HG03460 (cell line): ENCODE data around the gene NOTO.
A peak's percentile ranks its signal among the peaks of the same experiment; 100 is the strongest.
"Not testable (repeated sequence)": the region's sequence is repeated elsewhere in the genome, so short reads cannot be mapped to it uniquely, and the experiment has no call there.

Experiments
- ATAC-seq: cut with Tn5 transposase; IDR thresholded peaks from one replicate; pipeline ENCODE4 v1.9.1; 2021; ENCODE audit not compliant: unreplicated experiment

NOTO gene, protein sequence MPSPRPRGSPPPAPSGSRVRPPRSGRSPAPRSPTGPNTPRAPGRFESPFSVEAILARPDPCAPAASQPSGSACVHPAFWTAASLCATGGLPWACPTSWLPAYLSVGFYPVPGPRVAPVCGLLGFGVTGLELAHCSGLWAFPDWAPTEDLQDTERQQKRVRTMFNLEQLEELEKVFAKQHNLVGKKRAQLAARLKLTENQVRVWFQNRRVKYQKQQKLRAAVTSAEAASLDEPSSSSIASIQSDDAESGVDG

DNA sequence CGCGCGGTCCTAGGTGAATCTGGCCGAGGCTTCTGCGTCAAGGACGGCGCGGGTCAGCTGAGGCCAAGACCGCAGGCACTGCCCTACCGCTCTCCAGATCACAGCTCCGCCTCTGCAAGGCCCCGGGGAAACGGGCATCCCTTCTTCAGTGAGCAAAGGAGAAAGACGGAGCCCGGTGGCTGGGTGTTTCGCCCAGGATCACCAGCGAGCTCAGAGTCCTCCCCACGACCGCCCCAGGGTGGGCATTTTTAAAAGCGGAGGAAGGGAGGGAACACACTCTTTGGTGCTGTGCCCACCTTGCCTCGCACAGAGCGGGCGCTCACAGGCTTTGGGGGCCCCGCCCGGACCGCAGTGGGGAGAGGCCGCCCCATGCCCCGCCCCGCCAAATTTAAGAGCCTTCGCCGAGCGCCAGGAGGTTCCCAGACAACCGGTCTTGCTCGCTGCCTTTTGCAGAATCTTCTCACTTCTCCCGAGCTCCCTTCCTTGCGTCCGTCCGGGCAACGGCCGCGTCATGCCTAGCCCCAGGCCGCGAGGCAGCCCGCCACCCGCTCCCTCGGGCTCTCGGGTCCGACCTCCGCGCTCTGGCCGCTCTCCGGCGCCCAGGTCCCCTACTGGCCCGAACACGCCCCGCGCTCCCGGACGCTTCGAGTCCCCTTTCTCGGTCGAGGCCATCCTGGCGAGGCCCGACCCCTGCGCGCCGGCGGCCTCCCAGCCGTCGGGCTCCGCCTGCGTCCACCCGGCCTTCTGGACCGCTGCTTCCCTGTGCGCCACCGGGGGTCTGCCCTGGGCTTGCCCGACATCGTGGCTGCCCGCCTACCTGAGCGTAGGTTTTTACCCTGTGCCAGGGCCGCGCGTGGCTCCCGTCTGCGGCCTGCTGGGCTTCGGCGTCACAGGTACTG lies at the start of gene NOTO:
Gene NOTO, plus strand, starts transcription at position 419 of the 899 bp plus-strand sequence. Its CDS starts 93 bp downstream, at position 512.
- ATAC-seq = no peak

DNA sequence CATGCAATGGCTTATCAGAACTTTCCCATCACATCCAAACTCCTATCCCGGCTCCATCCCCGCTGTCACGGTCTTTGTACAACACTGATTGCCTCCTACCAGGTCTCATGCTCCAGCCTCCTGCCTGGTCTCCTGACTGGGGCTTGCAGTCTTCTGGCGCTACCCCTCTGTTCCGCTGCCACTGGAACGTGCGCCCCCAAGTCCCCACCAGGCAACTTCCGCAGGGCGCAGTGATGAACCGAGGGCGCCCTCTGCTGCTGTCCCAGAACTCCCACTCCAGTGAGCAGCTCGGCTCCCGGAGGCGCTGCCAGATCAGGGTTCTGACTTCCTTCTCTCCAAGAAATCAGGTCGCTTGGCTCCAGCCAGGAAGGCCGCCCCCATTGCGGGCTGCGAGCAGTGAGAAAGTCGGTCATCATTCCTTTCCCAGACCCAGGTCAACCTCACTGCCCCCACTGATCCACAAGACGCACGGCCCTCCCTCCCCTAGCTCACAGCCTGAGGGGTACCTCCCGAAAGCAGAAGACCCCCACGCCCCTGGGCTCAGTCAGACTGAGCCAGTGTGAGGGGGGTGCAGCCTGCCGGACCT lies 45.7 kb upstream of the NOTO start:
- no peak for ATAC-seq

DNA sequence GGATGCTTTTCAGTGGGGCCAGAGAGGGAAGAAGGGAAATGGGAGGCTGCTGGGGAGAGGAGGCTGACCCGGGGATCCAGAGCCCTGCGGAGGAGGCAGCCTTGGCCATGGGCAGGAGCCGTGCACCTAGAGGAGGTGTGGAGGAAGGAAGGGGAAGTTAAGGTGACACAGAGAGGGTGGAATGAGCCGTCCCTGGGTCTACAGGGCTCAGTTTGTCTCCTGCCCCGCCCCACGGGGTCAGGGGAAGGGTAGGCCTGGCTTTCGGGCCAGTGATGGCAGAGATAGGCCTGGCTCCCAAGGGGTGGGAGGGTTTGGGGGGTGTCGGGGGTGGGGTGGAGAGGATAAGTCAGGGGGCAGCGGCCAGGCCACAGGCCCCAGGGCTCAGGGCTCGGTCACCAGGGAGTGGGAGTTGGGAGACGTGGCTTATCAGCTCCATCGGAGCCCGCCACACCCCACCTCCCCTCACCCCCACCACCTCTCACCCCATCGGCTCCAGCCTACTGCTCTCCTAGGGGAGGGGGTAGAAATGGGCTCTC lies 39.5 kb upstream of the NOTO start:
- ATAC-seq = no peak

DNA sequence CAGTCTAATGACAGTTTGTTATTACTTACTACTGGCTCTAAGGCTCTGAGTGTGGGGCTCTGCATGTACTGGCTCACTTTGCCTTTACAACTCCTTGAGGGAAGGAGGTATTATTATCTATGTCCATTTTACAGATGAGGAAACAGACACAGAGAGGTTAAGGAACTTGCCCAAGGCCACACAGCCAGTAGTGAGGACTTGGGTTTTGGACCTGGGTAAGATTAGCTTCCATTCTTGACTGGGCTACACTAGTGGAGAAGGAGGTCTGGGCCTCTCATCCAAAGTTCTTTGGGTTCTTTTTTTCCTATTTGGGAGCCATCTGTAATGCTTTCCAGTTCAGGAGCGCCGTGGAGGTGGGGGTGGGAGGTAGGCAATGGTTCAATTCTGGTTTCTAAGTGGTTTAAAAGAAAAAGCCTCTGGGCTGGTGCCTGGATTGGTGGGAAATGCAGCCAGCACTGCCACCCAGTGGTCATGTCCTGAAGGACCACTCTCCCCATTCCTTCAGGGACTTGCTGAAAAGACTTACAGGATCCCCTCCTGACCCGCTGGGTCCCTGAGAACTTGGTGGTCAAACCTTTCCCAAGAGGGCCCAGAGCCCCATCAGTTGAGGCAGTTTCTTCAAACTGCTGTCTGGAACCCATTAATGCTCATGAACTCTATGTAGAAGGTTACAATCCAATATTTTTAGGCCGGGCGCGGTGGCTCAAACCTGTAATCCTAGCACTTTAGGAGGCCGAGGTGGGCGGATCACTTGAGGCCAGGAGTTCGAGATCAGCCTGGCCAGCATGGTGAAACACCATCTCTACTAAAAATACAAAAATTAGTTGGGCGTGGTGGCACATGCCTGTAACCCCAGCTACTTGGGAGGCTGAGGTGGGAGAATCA lies 38.6 kb upstream of the NOTO start:
- peak; percentile 64 for ATAC-seq

DNA sequence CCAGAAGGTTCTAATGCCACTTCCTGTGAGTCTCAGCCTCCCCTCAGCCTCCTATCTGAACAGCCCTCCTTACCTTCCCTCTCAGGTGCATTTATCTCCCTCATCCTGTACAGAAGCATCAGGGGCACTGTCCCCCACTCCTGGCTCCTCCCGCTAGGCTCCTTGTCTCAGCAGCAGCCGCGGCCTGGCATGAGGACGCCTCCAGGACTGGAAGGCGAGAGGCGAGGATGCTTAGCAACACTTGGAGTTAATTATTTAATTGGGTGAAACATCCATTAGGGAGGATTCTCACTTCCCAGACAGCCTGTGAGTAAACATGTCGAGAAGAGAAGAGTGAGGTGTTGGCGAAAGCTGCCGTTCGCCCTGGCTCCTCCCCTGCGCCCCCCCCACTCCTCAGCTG lies 36.4 kb upstream of the NOTO start:
- ATAC-seq = not testable (repeated sequence)

DNA sequence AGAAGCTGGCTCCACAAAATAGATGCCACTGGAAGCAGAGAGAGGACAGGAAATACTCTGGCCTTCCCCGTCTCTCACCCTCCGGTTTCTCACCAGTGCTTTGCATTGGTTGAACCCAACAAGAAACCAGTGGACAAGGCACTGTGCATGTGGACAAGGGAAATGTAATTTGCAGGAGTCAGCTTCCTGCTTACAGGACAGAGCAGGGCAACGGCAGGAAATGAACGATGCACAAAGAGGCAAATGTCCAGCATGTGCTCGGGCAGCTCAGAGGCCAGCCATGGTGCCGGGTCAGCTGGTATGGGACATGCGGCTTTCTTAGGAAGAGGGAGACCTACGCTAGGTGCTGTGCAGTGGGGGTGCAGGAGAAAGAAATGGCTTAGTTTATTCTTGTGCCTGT lies 35.6 kb upstream of the NOTO start:
- ATAC-seq = not testable (repeated sequence)

DNA sequence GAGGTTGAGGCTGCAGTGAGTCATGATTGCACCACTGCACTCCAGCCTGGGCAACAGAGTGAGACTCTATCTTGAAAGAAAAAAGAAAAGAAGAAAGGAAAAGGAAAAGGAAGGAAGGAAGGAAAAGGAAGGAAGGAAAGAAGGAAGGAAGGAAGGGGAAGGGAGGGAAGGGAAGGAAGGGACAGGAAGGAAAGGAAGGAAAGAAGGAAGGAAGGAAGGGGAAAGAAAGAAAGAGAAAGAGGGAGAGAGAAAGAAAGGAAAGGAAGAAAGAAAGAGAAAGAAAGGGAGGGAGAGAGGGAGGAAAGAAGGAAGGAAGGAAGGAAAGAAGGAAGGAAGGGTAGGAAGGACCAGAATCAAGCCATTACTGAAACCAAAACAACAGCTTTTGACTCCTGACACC lies 34.0 kb upstream of the NOTO start:
- not testable (repeated sequence) for ATAC-seq

DNA sequence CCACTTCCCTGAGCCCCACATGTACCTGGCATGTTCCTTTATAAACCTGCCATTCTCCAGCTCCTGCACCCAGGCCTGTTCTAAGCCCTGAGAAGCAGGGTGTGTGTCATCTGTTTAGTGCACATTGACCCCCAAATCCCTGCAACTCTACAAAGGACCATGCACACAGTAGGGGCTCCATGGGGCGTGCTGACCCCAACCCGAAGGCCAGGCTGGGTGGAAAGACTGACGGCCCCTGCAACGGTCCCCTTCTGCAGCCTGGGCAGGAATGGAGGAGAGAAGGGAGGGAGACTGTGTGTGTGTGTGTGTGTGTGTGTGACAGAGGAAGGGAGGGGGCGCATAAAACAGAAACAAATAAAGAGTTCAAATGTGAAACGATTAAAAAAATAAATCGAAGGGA lies 32.0 kb upstream of the NOTO start:
- ATAC-seq = not testable (repeated sequence)

DNA sequence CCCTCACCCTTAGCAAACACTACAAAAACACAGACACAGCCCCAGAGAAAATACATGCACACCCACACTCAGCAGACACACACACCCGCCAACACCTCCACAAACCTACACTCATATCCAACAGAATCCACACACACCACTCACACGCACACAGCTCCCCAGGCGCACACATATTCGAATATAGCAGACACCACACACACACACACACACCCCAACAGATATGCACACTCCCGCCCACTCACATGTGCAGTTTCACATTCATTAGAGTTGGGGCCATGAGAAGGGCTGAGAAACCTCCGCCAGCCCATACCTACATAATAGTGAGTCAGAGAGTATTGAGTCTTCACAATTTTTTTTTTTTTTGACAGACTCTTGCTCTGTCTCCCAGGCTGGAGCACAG lies 29.4 kb upstream of the NOTO start:
- no peak for ATAC-seq

DNA sequence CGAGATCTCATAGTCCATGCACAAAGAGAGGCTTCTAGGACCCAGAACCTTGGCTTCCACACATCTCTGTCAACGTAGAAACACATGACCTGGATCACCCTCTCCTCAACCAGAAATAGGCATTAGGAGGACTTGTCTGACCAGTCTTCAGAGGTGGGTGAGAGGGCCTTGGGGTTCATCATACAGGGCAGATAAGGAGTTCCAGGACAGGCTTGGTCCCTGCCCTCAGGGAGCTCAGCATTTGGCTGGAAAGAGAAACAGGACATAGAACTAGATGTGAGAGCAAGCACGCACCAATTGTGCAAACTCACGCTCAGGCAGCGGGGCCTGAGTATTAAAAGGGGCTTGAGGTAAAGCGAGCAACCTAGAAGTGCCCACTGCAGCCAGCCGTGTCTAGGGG lies 28.6 kb upstream of the NOTO start:
- ATAC-seq = no peak

DNA sequence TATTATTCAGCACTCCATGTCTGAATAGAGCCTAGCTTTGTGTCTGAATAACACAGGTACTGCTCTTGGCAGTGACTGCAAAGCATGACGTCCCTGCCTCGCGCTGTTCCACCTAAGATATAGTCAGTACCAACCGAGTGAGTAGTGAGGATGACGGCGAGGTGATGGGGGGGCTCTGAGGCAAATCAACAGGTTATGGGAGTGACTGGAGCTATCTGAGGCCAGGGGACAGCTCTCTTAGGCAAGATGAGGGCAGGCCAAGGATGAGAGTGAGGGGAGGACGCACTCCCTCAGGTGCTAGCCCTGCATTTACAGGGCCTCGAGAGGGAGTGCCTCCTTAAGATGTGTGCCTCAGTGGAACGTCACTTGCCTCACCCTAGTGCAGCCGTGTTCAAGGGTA lies 28.1 kb upstream of the NOTO start:
- ATAC-seq = no peak

DNA sequence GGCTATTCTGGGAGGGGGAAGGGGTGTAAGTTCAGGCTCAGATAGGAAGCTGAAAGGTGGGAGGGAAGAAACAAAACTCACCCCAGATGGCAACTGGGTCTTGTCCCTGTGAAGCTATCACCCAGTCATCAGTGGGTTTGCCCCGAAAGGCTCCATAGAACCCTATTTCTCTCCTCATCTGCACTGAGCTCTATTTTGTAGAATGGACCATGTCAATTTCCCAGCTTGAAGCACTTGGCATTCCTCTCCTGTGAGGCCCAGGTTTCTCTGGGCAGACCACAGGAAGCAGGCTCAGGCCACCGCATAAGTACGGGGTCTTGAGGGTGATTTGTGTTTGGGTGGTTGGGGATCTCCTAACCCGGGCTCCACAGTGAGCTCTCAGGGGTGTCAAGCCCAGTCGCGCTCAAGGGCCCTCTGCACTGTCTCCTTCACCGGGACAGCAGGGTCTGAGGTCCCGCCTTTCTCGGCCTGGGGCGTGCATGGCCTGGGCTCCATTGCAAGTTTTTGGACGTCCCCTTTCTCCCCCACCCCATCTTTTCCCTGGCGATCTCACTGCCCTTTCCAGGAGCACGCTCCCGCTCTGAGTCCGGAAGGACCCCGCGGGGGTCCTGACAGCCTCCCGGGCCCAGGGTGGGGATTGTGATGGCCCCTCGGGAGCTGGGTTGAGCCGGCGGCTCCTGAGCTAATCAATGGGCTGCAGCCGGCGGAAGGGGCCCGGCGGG lies 27.3 kb upstream of the NOTO start:
- no peak for ATAC-seq

DNA sequence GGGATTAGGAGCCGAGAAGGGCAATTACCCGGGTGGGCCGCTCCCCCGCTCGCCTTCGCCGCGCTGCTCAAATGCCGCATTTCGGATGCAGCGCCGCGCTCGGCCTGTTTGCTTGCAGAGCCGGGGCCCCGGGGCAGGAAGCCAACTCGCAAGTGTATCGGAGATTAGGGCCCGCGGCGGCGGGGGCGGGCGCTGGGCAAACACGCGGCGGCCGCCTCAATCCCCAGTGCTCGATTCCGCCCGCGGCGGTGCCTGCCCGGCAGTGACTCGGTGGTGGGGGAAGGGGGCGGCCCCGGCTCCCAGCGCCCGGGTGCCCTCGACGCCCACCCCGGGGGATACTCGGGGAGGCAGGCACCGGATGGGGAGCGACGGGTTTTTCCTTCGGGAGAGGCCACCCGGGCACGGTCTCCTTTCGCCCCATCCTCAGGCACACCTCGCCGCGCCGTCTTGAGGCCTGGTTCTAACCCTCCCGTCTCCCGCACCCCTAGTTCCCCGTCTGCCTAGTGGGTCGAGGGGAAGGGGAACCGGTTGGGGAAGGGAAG lies 26.6 kb upstream of the NOTO start:
- peak; percentile 37 for ATAC-seq

DNA sequence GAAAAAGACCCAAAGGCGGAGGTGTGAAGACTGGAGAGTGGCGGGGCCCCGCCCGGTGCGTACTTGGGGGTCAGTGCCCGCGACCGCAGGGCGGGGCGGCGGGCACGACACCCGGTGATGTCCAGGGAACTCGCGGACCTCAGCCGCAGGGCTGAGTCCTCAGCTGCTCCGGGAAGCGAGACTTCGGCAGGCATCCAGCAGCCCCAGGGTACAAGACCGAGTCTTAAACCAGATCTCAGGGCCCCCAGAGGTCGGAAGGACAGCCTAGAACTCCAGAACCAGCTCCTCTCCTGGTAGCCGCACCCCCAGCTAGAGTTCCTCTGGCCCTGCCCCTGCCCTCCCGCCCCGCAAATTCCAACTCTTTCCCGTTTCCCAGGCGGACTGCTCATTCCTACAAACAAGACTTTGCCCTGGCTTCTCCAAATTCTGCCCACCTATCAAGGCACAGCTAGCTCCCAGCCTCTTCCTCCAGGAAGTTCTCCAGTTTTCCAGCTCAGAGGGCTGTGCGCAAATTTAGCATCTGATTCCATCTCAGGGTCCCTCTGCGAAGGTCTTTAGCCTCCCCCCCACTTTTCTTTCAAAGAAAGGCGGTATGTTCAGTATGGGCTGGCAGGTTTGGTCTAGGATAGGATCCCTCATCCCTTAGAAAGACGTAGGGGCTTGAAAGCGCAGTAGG lies 26.0 kb upstream of the NOTO start:
- peak; percentile 16 for ATAC-seq

DNA sequence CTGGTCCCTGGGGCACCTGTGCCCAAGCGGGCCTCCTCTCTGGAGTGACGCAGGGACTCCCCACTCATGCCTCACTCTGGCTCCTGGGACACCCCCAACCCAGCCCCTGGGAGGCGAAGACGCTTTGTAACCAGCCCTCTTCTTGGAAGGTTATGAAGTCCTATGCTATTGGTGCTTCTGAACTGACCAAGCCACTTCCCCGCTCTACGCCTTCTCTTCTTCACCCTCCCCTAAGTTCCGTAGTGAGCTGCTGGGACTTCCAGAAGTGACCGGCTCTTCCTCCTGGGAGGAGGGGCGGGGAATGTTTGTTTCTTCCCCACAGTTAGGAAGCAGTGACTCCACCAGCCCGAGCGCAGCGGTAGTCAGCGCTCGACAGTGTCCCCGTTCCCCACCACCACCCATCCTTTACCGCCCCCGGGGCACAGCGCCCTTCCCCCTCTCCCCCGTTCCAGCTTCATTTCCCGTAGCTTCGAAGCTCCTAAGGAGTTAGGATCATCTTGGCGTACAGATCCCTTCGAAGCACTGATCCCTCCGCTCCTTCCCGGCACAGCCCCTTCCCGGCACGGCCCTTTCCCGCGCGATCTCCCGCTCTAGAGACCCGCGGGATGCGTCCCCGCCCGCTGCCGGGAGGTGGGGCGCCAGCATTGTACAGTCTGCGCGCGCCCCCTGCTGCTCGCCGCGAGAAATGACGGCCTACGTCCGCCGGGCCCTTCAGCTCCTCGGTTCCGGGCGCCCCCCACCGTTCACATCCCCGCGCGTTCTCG lies 25.3 kb upstream of the NOTO start:
- ATAC-seq = peak; percentile 84

DNA sequence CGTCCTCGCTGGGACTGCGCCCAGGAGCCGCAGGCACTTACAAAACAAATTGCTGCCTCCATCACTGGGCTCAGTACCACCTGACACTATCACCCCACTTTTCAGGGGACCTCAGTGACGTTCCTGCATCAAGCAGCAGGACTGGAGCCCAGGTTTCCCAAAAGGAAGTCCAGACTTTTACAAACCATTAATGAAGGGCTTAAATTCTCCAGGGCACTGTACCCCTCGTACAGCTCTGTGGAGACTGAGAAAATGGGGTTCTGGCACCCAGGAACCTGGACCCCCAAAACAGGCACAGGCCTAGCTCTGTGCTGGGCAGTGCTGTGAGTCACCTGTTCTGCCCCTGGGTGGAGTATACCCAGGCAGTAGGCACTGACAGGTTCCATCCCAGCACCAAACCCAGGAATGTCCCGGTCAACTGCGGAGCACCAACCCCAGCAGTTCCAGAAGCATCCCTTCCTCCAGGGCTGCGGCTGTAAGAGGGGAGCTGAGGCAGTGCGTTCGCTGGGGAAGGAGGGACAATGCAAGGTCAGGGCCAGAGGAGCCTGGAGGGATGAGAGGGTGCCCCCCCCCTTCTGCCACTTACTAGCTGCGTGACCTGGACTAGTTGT lies 24.6 kb upstream of the NOTO start:
- no peak for ATAC-seq

DNA sequence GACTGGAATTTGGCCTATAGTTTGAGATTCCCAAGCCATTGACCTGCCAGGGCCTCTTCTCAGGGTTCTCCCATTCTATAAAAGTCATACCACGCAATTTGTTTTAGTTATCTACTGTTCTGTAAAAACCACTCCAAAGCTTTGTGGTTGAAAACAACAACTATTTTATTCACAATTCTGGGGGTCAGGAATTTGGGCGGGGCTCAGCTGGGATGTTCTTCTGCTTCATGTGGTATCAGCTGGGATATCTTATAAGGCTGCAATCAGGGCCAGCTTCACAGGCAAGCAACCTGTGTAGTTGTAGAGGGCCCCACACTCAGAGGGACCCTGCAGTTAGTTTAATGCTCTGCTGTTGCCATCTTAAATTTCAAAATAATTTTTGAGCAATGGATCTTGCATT lies 16.4 kb upstream of the NOTO start:
- no peak for ATAC-seq

DNA sequence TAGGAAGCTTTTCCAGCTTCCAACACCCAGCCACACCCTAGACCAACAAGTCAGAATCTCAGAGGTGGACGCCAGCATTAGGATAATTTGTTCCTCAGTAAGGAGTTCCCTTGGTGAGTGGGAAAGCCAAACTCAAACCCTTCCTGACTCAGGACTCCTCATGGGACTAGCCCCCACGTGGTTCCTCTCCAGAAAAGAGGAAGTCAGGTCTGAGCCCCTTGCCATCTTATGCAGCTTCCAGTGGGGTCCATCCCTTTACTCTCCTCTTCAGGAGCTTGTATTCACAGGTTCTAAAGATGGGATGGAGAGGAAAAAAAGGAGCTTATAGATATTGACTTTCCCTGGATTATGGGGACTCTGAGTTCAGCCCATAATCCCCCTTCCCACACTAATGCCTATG lies 14.8 kb upstream of the NOTO start:
- ATAC-seq = no peak
